ENCODE results near the gene ARHGAP29. TPM values are rescaled to one million over a fixed set of nuclear protein-coding genes. Genes with fewer than 3 reads are reported as not detected.

Gene ARHGAP29
- polyA plus RNA-seq, 1 donor (not counting 4 experiments of a cell fraction or from before 2014, with no cell fraction given) = 79.7 TPM

GRCh38 chr1:94282143-94282711 lies 44.8 kb upstream of the ARHGAP29 start:
- Histone ChIP-seq H3K36me3 (ENCODE audit: control insufficient read depth in 2 of 2, extremely low read depth in 1 of 2, insufficient read depth in 2 of 2, low read length in 2 of 2) (no peaks in the 10 kb centered on the region), H3K4me2 (ENCODE audit: control insufficient read depth, extremely low read depth, insufficient read depth, low read depth, low read length) (no peak overlapping the region), H3K9ac (ENCODE audit: control insufficient read depth, extremely low read depth, insufficient read depth, low read length) (no peak overlapping the region), H3K79me2 (ENCODE audit: control insufficient read depth, insufficient read depth, low read length) (no peaks in the 10 kb centered on the region), H3K9me3 (ENCODE audit: control insufficient read depth, low read depth, low read length) (no peaks in the 10 kb centered on the region), H4K20me1 (ENCODE audit: control insufficient read depth, extremely low read depth, insufficient read depth, low read length) (no peaks in the 10 kb centered on the region), H3K27ac (ENCODE audit: control insufficient read depth, insufficient read depth, low read length) (no peak overlapping the region), H3K4me1 (ENCODE audit: control insufficient read depth, extremely low read depth, insufficient read depth, low read length) (peaks cover 21% of the 10 kb centered on the region), H3K9me1 (ENCODE audit: control insufficient read depth, extremely low read depth, insufficient read depth, low read length) (no peaks in the 10 kb centered on the region), H2AFZ (ENCODE audit: control insufficient read depth, low read length) (no peak overlapping the region), H3K4me3 (ENCODE audit: control insufficient read depth in 2 of 3, extremely low read depth in 1 of 3, insufficient read depth in 2 of 3, low read depth in 1 of 3, low read length in 3 of 3) (no peak overlapping the region), H3K27me3 (ENCODE audit: control insufficient read depth, extremely low read depth, insufficient read depth, low read length) (no peaks in the 10 kb centered on the region)
- no peak for DNase-seq (ENCODE audit: low read depth, low spot score)
- FAIRE-seq = no peak
- TF ChIP-seq EZH2 (IDR thresholded peaks at IDR 0.05; ENCODE audit: low read length) = no peak
- no peak for TF ChIP-seq CTCF (optimal IDR thresholded peaks at IDR 0.05 in 1 of 3, IDR thresholded peaks at IDR 0.05 in 1 of 3, conservative IDR thresholded peaks at IDR 0.05 in 1 of 3; ENCODE audit: extremely low read depth in 1 of 3, insufficient read depth in 2 of 3, low read length in 3 of 3)
- dilution Hi-C loops (cut with MboI; ENCODE audit: extremely low pct_ligation_motif_present, low sequenced_read_pairs) = no loop called here

GRCh38 chr1:94281361-94282142 lies 44.2 kb upstream of the ARHGAP29 start:
- Histone ChIP-seq H3K9me3 (ENCODE audit: control insufficient read depth, low read depth, low read length) (no peaks in the 10 kb centered on the region), H3K27ac (ENCODE audit: control insufficient read depth, insufficient read depth, low read length) (no peak overlapping the region), H3K9me1 (ENCODE audit: control insufficient read depth, extremely low read depth, insufficient read depth, low read length) (no peaks in the 10 kb centered on the region), H2AFZ (ENCODE audit: control insufficient read depth, low read length) (no peak overlapping the region), H4K20me1 (ENCODE audit: control insufficient read depth, extremely low read depth, insufficient read depth, low read length) (no peaks in the 10 kb centered on the region), H3K4me3 (ENCODE audit: control insufficient read depth in 2 of 3, extremely low read depth in 1 of 3, insufficient read depth in 2 of 3, low read depth in 1 of 3, low read length in 3 of 3) (no peak overlapping the region), H3K27me3 (ENCODE audit: control insufficient read depth, extremely low read depth, insufficient read depth, low read length) (no peaks in the 10 kb centered on the region), H3K79me2 (ENCODE audit: control insufficient read depth, insufficient read depth, low read length) (no peaks in the 10 kb centered on the region), H3K36me3 (ENCODE audit: control insufficient read depth in 2 of 2, extremely low read depth in 1 of 2, insufficient read depth in 2 of 2, low read length in 2 of 2) (no peaks in the 10 kb centered on the region), H3K4me1 (ENCODE audit: control insufficient read depth, extremely low read depth, insufficient read depth, low read length) (peaks cover 16% of the 10 kb centered on the region), H3K4me2 (ENCODE audit: control insufficient read depth, extremely low read depth, insufficient read depth, low read depth, low read length) (no peak overlapping the region), H3K9ac (ENCODE audit: control insufficient read depth, extremely low read depth, insufficient read depth, low read length) (no peak overlapping the region)
- DNase-seq (ENCODE audit: low read depth, low spot score) (no peak), FAIRE-seq (no peak)
- TF ChIP-seq EZH2 (IDR thresholded peaks at IDR 0.05; ENCODE audit: low read length) = no peak
- no peak for TF ChIP-seq CTCF (optimal IDR thresholded peaks at IDR 0.05 in 1 of 3, IDR thresholded peaks at IDR 0.05 in 1 of 3, conservative IDR thresholded peaks at IDR 0.05 in 1 of 3; ENCODE audit: extremely low read depth in 1 of 3, insufficient read depth in 2 of 3, low read length in 3 of 3)
- dilution Hi-C loops (cut with MboI; ENCODE audit: extremely low pct_ligation_motif_present, low sequenced_read_pairs) = no loop called here

Measured in keratinocyte (primary cell).